ENCODE data around the gene GOLIM4. TPM values are rescaled to one million over a fixed set of nuclear protein-coding genes. Genes with fewer than 3 reads are reported as not detected.
"Not testable (repeated sequence)": the region's sequence is repeated elsewhere in the genome, so short reads cannot be mapped to it uniquely, and the experiment has no call there.

Gene GOLIM4
- total RNA-seq: 56.2 TPM

DNA sequence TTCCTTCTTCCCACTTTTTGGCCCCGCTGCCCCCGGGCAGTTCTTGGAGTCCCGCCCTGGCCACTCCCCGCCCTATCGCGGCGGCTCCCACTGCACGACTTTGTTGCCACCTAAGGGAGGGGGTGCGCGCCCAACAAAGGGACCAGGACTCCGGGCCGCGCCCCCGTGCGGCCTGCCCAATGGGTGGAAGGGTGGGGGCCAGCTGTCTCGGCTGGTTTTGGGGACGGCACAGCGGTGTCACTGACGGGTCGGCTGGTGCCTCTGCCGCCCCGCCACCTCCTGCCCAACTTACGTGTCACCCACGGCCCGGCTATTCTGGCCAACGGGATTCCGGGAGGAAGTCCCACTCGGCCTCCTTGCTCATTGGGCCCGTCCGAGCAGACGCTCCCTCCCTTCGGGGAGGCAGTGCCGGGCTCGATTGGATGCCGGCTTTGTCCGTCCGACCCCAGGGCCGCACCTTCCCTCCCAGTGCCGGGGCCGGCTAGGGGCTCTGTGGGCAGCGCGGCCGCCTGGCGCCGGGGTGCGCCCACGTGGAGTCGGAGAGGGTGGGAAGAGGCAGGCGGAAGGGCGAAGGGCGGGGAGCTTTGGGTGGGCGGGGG, at the start of gene GOLIM4:
GOLIM4 (minus strand) TSS at position 314 of the 599 bp plus-strand sequence. CDS start 639 bp downstream, outside the sequence.
- peak; percentile 98 for DNase-seq

GRCh38 chr3:168141405-168141998, 45.8 kb upstream of the GOLIM4 start:
- no peak for DNase-seq

DNA sequence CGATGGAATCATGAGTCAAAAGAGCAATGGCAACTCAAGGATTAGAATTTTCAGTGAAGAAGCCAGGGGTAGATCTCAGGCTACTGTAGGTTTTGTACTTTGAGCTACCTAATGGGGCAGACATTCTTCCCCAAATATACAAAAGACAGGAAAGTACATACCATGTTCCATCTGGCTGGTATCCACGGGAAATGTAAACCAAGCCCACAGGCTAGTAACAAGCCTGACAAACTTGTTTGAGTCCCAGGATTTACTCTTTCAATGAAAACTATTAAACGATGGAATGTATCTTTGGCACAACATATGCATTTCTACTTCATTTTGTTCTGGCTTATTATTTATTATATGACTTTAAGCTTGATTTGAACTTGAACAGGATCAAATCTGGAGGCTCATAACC, 44.2 kb upstream of the GOLIM4 start:
- DNase-seq: peak; percentile 47

- no peak for DNase-seq
Observed at GRCh38 chr3:168138421-168138820, 42.7 kb upstream of the GOLIM4 start.

GRCh38 chr3:168134931-168135330, 39.2 kb upstream of the GOLIM4 start:
- no peak for DNase-seq

DNA sequence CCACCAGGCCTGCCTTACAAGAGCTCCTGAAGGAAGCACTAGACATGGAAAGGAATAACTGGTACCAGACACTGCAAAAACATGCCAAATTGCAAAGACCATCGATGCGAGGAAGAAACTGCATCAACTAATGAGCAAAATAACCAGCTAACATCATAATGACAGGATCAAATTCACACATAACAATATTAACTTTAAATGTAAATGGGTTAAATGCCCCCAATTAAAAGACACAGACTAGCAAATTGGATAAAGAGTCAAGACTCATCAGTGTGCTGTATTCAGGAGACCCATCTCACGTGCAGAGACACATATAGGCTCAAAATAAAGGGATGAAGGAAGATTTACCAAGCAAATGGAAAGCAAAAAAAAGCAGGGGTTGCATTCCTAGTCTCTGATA, 34.5 kb upstream of the GOLIM4 start:
- DNase-seq: not testable (repeated sequence)

DNA sequence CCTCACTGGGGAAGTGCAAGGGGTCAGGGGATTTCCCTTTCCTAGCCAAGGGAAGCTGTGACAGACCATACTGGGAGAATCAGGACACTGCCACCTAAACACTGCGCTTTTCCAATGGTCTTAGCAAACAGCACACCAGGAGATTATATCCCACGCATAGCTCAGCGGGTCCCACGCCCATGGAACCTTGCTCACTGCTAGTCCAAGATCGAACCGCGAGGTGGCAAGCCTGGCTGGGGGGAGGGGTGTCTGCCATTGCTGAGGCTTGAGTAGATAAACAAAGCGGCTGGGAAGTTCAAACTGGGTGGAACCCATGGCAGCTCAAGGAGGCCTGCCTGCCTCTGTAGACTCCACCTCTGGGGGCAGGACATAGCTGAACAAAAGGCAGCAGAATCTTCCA, 32.7 kb upstream of the GOLIM4 start:
- not testable (repeated sequence) for DNase-seq

DNA sequence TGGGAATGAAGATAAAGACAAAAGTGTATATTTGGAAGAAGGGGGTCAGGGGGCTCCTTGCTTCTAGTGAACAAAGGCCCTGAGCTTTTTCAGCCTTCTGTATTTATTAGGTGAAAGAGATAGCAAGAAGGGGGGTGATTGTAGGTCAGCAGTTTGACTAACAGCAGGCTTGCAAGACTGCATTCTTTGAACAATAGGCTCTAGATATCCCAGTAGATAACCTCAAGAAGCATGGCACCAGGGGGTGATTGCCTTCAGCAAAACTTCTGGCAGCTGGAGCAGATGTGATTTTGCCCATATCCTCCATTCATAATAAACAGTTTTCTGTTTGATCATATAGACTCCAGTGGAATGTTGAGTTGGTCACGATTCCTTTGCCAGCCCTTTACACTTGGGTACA, 31.7 kb upstream of the GOLIM4 start:
- DNase-seq: no peak

DNA sequence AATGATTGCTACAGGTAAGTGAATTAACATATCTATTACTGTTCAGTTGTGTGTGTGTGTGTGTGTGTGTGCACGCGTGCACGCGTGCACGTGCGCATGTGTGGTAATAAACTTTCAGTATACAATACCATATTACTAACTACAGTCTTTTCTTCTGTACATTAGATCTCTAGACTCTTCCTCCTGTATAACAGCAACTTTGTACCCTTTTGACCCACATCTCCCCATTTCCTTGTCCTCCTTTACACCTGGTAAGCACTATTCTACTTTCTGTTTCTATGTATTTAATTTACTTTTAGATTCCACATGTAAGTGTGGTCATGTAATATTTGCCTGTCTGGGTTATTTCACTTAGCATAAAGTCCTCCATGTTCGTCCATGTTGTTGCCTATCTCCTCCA, 29.1 kb upstream of the GOLIM4 start:
- DNase-seq: no peak

- DNase-seq: no peak
Observed at GRCh38 chr3:168124291-168124690, 28.6 kb upstream of the GOLIM4 start.

DNA sequence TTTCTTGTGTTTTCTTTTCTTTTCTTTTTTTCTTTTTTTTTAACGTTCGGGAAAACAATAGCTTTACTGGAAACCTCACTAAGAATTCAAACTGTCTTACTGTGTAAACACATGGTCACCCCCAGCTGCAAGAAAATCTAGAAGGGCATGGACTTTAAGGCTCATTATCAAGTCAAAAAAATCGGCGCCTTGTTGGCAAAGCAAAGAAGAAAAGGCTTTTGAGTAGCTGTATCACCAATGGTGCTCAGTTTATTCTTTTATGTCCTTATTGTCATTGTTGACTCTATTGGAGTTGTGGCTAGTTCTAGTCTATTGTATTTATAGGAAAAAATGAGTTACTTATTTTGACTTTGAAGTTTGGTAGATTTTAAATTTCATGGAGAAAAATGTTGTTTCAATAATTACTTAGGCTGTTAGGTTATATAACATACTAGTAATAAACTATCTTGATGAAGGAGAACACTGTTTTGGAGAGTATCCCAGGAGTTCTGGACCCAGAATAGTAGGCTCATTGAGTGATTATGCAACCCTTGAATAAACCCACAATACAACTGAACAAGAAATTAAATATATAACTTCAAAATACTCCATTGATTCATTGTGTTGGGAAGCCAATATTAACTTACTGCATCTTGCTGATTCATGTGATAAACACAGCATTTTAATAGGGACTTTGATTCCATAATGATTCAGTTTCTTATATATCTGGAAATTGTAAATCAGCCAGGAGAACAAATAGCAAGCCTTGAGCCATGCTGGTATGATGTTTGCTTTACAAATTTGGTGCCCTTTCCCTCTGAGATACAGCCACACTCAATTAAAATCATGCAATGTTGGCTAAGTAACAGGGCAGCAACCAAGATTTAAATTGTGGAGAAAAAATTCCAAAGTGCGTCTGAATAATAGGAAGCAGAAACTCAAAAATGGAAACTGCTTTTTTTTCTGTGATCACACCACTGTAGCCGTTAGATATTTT, 27.8 kb upstream of the GOLIM4 start:
- peak; percentile 21 for DNase-seq

DNA sequence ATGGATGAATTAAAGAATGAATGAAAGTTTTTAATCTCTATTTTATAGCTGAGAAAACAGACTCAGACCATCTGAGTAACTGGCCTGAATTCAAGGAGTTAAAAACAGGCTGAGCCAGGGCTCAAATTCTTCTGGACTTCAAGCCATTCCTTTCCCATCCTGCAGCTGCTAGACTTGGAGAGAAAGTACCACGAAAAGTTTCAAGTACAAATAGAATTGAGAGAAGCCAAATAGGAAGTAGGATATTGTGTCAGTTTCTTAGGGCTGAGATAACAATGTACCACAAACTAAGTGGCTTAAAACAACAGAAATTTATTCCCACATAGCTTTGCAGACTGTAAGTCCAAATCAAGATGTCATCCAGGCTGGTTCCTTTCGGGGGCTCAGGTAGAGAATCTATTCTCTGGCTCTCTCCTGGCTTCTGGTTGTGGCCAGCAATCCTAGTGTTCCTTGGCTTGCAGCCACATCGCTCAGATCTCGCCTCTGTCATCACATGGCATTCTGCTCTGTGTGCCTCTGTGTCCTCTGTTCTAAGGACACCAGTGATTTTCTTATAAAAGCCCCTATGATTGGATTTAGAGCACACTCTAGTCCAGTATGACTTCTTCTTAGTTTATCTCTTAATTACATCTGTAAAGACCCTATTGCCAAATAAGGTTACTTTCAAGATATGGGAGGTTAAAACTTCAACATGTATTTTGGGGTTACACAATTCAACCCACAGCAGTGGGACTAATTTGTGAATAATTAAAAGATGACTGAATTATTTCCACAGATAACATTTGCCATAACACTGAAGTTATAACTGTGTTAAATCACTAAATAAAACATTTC, 25.7 kb upstream of the GOLIM4 start:
- peak; percentile 75 for DNase-seq

- no peak for DNase-seq
Observed at GRCh38 chr3:168117853-168118313, 22.2 kb upstream of the GOLIM4 start.

DNA sequence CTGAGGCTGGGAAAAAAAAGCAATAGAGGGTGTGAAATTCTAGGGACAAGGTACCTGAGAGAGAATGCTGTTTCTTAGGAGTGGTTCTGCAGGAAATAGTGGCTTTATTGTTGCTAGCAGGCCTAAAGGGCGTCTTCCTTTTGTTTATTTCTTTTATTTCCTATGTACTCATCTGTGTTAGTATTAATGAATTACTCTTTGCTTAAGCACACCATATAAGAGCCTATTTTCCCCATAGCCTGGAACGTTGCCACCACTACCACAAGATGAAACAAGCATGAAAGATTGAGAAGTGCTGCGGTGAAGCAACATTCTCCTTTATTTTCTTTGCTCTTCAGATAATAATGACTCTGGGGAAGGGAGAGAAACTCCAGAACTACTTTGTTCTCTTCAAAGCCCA, 21.3 kb upstream of the GOLIM4 start:
- peak; percentile 21 for DNase-seq

DNA sequence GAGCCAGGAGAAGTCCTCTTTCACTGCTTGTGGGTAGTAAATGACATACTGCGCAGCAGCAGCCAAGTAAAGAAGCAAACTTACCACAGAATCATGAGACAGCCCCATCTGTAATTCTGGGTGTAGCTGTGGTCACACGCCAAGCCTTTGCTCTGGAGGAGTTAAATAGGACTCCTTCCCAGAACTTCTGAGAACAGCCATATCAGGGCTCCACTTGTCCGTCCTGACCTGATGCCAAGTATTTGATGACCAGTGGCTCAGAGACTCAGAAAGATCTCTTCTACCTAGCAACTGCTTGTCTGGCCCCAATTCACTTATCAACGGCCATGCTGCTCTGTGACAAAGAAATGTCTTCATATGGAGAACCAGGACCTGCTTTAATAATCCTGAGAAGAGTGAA, 20.6 kb upstream of the GOLIM4 start:
- peak; percentile 38 for DNase-seq

DNA sequence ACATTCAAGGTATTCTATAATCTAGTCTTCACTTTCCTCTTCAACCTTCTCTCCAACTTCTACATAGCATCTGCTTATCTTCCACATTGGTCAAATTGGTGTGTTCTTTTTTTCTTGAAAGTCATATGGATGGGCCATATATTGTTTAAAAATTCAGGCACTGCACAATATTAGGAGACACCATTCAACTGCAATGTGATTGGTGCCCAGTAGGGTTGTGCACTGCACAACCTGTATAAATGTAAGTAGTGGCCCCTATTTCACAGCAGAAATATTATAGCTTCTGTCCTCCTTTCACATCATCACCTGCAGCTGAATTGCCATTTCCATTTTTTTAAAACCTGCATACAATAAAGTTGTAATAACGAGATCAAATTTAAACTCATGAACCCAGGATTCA, 18.1 kb upstream of the GOLIM4 start:
- no peak for DNase-seq

DNA sequence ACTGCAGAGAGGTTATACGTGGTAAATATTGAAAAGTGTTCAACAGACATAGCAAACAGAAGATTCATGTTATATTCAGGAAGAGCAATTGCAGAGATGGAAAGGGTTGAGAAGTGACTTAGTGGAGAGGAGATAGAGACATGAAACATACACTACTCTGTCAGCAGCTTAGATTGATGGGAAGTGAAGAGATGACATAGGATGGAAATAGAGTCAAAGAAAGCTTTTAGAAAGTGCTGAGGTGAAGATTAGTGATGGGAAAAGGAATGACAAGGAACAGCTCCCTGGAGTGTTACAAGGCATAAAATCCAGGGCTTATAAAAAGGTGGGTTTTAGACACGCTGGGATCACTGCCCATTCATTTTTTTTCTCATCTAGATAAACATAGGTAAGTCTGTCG, 17.2 kb upstream of the GOLIM4 start:
- DNase-seq: no peak

DNA sequence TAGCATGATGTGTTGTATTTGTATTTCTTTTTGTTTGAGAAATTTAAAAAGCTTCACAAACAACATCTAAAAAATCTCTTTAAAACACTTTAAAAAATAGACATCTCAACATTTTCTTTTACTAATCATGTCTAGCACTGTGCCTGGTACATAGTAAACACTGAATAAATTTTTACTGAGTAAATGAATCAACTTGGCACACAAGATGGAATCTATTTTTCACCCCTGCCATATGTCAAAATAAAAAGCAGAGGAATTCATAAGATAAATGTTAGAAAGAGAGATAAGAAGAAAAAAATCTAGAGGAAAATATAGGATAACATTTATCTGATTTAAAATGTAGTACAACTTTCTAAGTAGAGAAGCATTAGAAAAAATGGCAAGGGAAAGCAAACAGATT, 8.6 kb upstream of the GOLIM4 start:
- no peak for DNase-seq

DNA sequence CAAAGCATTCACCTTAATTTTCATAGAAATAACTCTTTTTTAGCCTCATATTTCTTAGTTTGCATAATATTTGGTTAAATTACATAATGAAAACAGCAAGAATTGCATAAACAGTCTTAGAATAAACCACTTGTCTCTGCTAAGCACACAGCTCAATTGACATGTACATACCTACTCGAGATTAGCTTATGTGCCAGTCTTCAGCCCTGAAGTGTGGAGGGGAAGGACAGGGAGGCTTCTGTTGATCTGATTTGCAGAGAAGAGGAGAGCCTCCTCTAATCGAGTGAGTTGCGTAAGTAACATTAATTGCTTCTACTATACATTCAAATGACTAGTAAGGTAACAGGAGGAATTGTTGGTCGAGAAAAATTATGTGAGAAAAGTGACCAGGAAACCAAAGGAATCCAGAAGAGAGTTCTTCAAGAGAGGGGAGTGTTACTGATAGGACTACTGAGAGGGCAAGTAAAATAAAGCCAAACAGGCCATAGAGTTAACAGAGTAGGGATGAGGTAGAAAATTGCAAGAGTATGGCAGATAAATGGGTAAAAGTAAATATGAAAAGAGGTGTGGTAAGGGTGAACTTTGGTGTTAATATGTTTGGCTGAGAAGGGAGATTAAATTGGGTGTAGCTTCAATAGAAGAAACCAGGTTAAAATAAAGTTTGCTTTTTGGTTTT, 7.1 kb upstream of the GOLIM4 start:
- DNase-seq: no peak

DNA sequence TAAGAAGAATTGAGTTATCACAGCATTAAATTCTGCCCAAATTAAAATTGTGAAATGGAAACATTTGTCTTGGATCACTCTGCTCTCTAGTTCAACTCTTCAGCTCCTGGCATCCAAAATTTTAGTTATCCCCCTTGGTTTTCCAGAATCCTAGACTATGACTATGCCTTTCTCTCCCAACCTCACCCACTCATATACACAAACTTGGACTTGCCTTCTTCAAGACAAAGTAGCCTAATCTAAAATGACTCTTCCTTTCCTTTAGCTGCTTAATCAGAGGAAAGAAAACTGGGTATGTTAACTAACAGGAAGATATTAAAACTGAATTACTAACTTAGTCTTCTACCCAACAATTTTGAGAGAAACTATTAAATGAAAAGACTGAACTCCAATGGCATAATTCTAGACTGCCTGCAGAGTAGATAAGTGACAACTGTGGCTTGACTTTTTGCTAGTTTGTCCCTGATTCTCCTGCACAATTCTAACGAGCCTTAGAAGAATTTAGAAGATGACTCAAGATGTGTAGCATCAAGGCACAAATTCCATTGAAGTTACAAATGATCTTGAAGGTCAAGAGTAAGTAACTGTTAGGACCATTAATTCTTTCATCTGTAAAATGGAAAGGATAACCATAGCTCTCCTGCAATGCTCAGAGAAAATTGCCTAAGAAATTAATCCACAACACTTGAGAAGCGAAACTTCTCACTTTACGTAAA, 5.2 kb upstream of the GOLIM4 start:
- DNase-seq: no peak

- no peak for DNase-seq
Observed at GRCh38 chr3:168097381-168097780, 1.7 kb upstream of the GOLIM4 start.

All from tongue (tissue), 2 donors.